Memory B cell (primary cell): ENCODE results near the gene CTNND2.

Source experiments
- ATAC-seq: fragments of 150-1000 bp; cut with Tn5 transposase; 2 replicates; pipeline ENCODE4 v1.10.0; 2021; ENCODE audit warnings: low read depth, mild to moderate bottlenecking, moderate library complexity
- DNase-seq, 2 donors: peaks; one replicate each; pipeline ENCODE4 v3.0.0; 2022; ENCODE audit warnings: low spot score in 2 of 2
- H3K27ac Mint-ChIP-seq: one replicate; pipeline ENCODE4 v1.8.0; 2022; ENCODE audit warnings: mild to moderate bottlenecking, moderate library complexity, mixed read lengths
- H3K27me3 Mint-ChIP-seq: one replicate; pipeline ENCODE4 v1.8.0; 2022; ENCODE audit warnings: mixed read lengths
- H3K36me3 Mint-ChIP-seq: one replicate; pipeline ENCODE4 v1.8.0; 2022; ENCODE audit warnings: mild to moderate bottlenecking, mixed read lengths
- H3K4me1 Mint-ChIP-seq: one replicate; pipeline ENCODE4 v1.8.0; 2022; ENCODE audit warnings: mixed read lengths
- H3K4me3 Mint-ChIP-seq: one replicate; pipeline ENCODE4 v1.8.0; 2022; ENCODE audit warnings: mild to moderate bottlenecking, moderate library complexity, mixed read lengths
- H3K9me3 Mint-ChIP-seq: one replicate; pipeline ENCODE4 v1.8.0; 2022; ENCODE audit warnings: mixed read lengths

The CTNND2 gene

DNA sequence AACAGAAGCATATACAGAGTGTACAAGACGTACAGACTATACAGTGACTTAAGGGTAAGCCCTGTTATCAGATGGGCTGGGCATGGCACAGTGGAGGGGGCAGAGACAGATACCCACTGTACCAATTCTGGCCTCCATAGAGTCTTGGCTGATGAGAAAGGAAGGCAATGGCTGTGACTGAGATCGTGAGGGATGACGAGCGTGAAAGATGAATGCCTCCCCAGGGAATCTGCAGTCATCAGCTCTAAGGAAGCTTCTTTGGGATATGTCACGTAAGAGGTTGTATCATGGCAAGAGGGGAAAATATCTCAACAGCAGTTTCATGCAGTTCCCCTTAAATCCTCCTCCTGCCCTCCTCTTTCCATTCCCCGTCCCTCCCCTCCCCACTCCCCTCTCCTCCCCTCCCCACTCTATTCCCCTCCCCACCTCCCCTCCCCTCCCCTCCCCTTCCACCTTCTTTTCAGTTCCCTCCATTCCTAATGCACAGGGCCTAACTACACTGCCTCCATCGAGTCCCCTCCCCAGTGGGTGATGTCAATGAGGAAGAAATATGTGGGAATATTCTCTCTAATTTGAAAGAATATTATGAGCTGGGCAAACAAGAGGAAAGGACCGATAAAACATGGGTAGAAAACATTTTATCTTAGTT lies 916.8 kb downstream of the CTNND2 start:
- Mint-ChIP-seq H3K9me3 (no peaks in the 10 kb centered on the region), H3K4me3 (no peak overlapping the region), H3K36me3 (no peaks in the 10 kb centered on the region), H3K27ac (no peak overlapping the region), H3K27me3 (peaks cover 16% of the 10 kb centered on the region), H3K4me1 (peaks cover 8% of the 10 kb centered on the region)
- DNase-seq (no peak), ATAC-seq (no peak)

DNA sequence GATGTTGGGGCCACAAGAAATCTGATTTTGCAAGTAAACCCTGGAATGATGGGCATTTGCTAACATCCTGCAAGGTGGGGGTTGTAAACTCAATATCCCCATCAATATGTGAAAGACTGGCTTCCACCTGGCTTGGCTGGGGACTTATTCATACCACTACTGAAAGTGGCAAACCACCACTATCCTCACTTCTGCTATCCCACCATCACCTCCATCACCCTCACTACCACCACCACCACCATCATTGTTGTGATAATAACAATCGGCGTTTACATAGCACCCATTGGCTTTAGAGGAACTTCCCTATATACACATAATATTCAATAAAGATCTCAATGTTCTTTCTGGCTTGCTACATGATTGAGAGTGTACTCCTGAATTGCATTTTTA lies 918.5 kb downstream of the CTNND2 start:
- Mint-ChIP-seq H3K9me3 (no peaks in the 10 kb centered on the region), H3K36me3 (no peaks in the 10 kb centered on the region), H3K4me1 (peaks cover 8% of the 10 kb centered on the region), H3K4me3 (no peak overlapping the region), H3K27ac (no peak overlapping the region), H3K27me3 (peaks cover 15% of the 10 kb centered on the region)
- DNase-seq = no peak
- no peak for ATAC-seq

DNA sequence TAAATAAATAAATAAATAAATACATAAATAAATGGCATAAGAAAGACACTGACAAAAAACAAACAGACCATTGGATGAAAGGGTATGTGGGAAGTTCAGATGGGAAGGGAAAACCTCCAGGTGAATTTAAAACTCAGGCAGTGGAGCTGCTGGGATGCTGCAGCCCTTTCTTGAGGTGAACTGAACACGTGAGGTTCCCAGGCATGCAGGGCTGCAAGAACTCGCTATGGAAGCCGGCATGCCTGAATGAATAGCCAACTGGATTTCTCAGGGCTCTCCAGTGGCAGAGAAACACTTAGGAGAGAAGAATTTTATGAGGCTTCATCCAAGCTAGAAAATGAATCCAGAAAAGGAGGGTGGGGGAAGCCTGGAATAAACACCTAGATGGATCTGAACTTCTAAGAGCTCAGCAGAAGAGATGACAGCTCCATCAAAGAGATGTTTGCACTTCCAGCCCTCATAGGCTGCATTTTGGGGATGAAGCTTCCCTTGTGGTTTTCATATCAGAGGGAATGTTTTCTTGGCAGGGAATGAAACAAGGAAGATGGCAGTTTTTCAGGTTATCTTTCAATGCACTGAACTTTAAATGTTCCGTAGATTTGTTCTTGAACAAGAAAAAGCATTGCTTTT lies 919.0 kb downstream of the CTNND2 start:
- no peak for ATAC-seq
- no peaks in the 10 kb centered on the region for H3K9me3 Mint-ChIP-seq
- no peak overlapping the region for H3K4me3 Mint-ChIP-seq
- peaks cover 15% of the 10 kb centered on the region for H3K27me3 Mint-ChIP-seq
- no peak for DNase-seq
- peaks cover 8% of the 10 kb centered on the region for H3K4me1 Mint-ChIP-seq
- H3K27ac Mint-ChIP-seq = no peak overlapping the region
- no peaks in the 10 kb centered on the region for H3K36me3 Mint-ChIP-seq

DNA sequence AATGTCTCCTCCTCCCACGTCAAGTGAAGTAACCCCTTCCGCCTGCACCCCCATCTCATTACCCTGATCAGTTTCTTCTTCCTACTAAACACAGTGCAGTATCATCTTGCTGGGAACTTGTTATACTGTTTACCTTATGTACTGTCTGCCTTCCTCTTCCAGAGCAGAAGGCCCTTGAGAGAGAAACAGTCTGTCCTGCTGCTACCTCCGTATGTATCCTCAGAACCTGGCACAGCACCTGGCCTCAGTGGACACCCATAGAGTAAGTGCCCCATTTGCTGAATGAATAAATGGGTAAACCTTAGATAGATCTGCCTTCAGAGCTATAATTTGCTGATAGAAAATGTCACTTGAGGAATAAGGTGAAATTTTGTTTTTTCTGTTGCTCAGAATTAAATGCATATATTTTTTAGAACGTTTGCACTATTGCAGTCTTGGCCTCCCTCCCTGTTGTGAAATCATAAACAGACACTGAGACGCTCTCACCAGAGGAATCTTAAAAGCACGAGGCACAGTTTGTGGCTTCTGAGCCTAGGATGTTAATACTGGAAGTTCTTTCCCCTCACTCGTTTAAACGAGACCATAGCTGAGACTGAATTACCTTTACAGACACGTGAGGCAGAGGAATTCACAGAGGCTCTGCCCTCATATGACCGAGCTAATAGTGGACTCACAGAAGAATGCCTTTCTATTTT lies 920.1 kb downstream of the CTNND2 start:
- H3K9me3 Mint-ChIP-seq = no peaks in the 10 kb centered on the region

DNA sequence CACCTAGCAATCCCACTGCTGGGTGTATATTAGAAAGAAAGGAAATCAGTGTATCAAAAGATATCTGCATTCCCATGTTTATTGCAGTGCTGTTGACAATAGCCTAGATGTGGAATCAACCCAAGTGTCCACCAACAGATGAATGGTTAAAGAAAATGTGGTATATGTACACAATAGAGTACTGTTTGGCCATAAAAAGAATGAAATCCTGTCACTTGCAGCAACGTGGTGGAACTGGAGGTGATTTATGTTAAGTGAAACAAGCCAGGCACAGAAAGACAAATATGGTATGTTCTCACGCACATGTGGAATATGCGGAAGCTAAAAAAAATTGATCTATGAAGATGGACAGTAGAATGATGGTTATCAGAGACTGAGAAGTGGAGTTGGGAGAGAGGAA lies 921.6 kb downstream of the CTNND2 start:
- Mint-ChIP-seq H3K9me3 (no peaks in the 10 kb centered on the region), H3K27me3 (peaks cover 13% of the 10 kb centered on the region), H3K27ac (no peak overlapping the region), H3K4me1 (peaks cover 3% of the 10 kb centered on the region), H3K4me3 (no peak overlapping the region), H3K36me3 (no peaks in the 10 kb centered on the region)
- no peak for DNase-seq
- no peak for ATAC-seq

More for the DNA sequence above, 920.1 kb downstream of the CTNND2 start:
- Mint-ChIP-seq H3K36me3 (no peaks in the 10 kb centered on the region), H3K4me3 (no peak overlapping the region), H3K4me1 (peaks cover 8% of the 10 kb centered on the region), H3K27ac (no peak overlapping the region), H3K27me3 (peaks cover 15% of the 10 kb centered on the region)
- DNase-seq = no peak
- ATAC-seq = no peak

DNA sequence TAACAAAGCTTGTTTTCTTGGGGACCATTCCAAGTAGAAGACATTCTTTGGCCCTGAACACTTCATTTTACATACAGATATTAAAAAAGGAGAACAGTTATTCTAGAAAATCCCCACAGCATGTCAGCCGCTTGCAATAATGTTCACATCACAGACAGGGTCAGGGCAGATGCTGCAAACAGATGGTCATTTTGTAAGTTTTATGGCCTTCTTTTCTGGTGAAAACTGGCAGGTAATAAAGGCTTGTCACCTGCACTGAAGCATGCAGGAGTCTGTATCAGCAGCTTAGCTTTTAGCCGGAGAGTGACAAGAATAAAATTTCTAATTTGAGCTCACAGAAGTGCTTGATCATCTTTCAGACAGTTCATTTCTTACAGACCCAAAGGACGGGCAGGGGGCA lies 922.3 kb downstream of the CTNND2 start:
- Mint-ChIP-seq H3K4me3 (no peak overlapping the region), H3K36me3 (no peaks in the 10 kb centered on the region), H3K9me3 (no peaks in the 10 kb centered on the region), H3K27ac (no peak overlapping the region), H3K4me1 (no peaks in the 10 kb centered on the region), H3K27me3 (peaks cover 9% of the 10 kb centered on the region)
- DNase-seq (no peak), ATAC-seq (no peak)

DNA sequence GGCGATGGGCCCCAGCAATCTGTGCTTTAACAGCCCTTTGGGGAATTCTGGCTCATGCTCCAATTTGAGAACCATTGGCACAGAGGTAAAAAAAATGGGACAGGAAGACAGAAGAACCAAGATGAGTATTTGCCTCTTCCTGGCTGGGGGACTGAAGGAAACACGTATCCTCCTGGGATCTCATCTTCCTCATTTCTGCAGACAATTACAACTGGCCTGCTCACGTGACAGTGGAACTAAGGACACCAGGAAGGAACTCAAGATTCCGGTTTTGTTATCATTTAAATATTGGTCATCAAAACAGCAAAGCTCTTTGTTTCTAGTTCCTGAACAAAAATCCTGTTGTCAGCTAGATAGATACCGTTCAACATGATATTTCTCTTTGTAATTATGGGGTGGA lies 927.2 kb downstream of the CTNND2 start:
- ATAC-seq (no peak), DNase-seq (no peak)
- Mint-ChIP-seq H3K4me3 (no peak overlapping the region), H3K27me3 (peaks cover 2% of the 10 kb centered on the region), H3K36me3 (no peaks in the 10 kb centered on the region), H3K27ac (no peak overlapping the region), H3K4me1 (peaks cover 2% of the 10 kb centered on the region), H3K9me3 (no peaks in the 10 kb centered on the region)

DNA sequence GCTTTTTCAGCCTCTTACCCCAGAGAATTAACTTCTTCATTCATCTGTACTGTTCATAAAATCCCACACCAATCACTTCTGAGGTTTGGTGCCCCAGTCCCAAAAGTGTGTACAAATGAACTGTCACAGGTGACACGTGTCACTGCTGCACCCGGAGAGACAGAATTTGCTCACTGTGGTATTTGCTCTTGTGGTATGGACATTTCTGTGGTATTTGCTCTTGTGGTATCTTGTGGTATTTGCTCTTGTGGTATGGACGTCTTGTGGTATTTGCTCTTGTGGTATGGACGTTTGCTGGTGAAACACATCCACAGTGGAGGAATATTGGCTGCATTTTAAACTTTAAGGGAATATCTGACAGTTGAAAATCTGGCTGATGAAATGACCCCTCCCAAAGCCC lies 928.3 kb downstream of the CTNND2 start:
- DNase-seq (no peak), ATAC-seq (no peak)
- H3K4me1 Mint-ChIP-seq = peaks cover 2% of the 10 kb centered on the region
- H3K27me3 Mint-ChIP-seq = peaks cover 2% of the 10 kb centered on the region
- no peaks in the 10 kb centered on the region for H3K36me3 Mint-ChIP-seq
- no peaks in the 10 kb centered on the region for H3K9me3 Mint-ChIP-seq
- H3K4me3 Mint-ChIP-seq = no peak overlapping the region
- no peak overlapping the region for H3K27ac Mint-ChIP-seq

DNA sequence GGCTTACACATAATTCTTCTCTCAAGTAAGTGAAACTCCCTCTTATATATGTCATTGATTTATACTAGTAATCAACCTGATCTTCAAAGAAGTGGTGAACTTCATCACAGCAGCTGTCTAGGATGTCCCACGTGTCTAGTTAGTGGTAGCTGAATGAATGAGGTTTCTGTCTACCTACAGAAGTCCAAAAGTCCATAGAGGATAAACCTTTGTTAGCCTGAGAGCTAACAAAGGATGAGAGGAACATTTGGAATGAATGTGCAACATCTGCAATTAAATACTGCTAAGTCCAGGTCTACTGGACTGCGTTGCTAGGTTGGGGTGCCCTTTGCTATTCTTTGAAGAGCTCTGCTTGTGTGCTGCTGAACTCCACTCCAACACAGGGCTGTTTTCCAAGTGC lies 929.4 kb downstream of the CTNND2 start:
- H3K36me3 Mint-ChIP-seq = no peaks in the 10 kb centered on the region

DNA sequence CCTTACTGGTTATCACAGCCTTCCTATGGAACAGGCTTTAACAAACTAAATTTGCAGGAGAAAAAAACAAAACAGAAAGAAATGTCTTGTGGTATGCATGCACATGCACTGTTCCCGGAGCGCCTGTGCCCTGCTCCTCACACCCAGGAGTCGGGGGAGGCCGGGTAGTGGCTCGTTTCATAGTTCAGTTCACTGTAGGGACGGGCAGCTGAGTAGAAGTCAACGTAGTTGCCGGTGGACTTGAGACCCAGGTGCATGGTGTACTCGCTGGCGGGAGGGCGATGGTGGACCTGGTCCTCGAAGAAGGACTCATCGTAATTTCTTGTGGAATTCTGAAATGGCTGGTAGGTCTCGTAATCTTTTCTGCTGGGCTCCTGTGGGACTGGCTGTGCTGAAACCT lies 930.9 kb downstream of the CTNND2 start:
- no peak overlapping the region for H3K4me3 Mint-ChIP-seq
- H3K4me1 Mint-ChIP-seq = peaks cover 2% of the 10 kb centered on the region
- DNase-seq (no peak), ATAC-seq (no peak)
- H3K27me3 Mint-ChIP-seq = peaks cover 2% of the 10 kb centered on the region
- no peaks in the 10 kb centered on the region for H3K36me3 Mint-ChIP-seq
- no peaks in the 10 kb centered on the region for H3K9me3 Mint-ChIP-seq
- no peak overlapping the region for H3K27ac Mint-ChIP-seq

More for the DNA sequence above, 929.4 kb downstream of the CTNND2 start:
- ATAC-seq (no peak), DNase-seq (no peak)
- H3K4me3 Mint-ChIP-seq = no peak overlapping the region
- peaks cover 2% of the 10 kb centered on the region for H3K27me3 Mint-ChIP-seq
- no peak overlapping the region for H3K27ac Mint-ChIP-seq
- peaks cover 2% of the 10 kb centered on the region for H3K4me1 Mint-ChIP-seq
- no peaks in the 10 kb centered on the region for H3K9me3 Mint-ChIP-seq

DNA sequence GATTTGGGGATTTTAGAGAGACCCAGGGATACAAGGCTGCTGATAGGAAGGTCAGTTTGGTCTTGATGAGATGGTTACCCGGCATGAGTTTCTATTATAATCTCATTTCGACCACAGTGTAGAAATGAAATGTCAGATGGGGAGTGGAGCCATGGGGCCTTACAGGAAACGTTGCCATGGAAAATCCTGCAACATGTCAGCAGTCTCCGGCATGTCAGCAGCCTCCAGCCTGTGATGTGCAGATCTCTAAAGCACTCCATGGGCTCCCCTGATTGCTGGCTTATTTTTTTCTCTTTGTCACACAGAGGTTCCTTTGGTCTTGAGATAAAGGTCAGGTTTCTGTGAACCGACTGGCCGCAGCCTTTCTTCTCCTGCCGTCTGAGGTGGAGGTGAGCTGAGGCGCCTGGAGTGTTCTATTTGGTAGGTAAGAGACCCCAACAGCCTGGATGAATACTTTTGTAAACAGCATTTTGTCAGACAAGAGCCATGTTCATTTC lies 934.5 kb downstream of the CTNND2 start:
- DNase-seq (no peak), ATAC-seq (no peak)
- no peaks in the 10 kb centered on the region for H3K4me1 Mint-ChIP-seq
- H3K9me3 Mint-ChIP-seq = no peaks in the 10 kb centered on the region
- no peak overlapping the region for H3K27ac Mint-ChIP-seq
- H3K4me3 Mint-ChIP-seq = no peak overlapping the region
- H3K27me3 Mint-ChIP-seq = peaks cover 5% of the 10 kb centered on the region
- H3K36me3 Mint-ChIP-seq = no peaks in the 10 kb centered on the region

DNA sequence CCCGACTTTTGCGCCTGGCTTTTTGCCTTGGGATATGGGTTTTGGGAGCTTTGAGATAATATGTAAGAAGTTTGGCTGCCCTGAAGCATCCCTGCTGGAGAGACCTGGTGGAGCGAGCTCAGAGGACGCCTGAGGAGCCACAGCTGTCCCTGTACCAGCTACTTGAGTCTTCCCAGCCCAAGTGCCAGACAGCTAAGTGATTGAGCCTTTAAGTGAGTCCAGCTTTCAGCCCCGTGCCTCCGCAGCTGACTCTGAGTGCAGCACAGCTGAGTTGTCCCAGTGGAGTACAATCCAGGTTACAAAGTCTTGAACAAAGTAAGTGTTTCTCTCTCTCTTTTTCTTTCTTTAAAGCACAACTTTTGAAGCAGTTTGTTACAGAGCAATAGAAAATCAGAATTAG lies 939.4 kb downstream of the CTNND2 start:
- ATAC-seq = no peak
- H3K27me3 Mint-ChIP-seq = peaks cover 5% of the 10 kb centered on the region
- no peaks in the 10 kb centered on the region for H3K36me3 Mint-ChIP-seq
- no peak for DNase-seq
- no peak overlapping the region for H3K27ac Mint-ChIP-seq
- no peak overlapping the region for H3K4me3 Mint-ChIP-seq
- H3K4me1 Mint-ChIP-seq = peaks cover 3% of the 10 kb centered on the region
- H3K9me3 Mint-ChIP-seq = peaks cover 3% of the 10 kb centered on the region

DNA sequence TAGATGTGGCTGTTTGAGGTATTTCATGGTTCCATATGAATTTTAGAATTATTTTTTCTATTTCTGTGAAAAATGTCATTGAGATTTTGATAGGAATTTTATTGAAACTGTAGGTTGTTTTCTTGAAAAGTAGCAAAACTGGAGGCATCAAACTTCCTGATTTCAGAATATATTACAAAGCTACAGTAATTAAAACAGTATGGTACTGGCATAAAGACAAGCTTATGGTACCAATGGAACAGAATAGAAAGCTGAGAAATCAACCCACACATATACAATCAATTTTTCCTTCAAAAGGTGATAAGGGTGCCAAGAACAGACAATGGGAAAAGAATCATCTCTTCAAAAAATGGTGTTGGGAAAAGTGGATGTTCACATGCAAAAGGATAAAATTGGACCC lies 945.5 kb downstream of the CTNND2 start:
- Mint-ChIP-seq H3K4me3 (no peak overlapping the region), H3K9me3 (peaks cover 9% of the 10 kb centered on the region), H3K27ac (no peak overlapping the region), H3K27me3 (peaks cover 3% of the 10 kb centered on the region), H3K4me1 (peaks cover 3% of the 10 kb centered on the region), H3K36me3 (no peaks in the 10 kb centered on the region)
- DNase-seq = no peak
- ATAC-seq = no peak

DNA sequence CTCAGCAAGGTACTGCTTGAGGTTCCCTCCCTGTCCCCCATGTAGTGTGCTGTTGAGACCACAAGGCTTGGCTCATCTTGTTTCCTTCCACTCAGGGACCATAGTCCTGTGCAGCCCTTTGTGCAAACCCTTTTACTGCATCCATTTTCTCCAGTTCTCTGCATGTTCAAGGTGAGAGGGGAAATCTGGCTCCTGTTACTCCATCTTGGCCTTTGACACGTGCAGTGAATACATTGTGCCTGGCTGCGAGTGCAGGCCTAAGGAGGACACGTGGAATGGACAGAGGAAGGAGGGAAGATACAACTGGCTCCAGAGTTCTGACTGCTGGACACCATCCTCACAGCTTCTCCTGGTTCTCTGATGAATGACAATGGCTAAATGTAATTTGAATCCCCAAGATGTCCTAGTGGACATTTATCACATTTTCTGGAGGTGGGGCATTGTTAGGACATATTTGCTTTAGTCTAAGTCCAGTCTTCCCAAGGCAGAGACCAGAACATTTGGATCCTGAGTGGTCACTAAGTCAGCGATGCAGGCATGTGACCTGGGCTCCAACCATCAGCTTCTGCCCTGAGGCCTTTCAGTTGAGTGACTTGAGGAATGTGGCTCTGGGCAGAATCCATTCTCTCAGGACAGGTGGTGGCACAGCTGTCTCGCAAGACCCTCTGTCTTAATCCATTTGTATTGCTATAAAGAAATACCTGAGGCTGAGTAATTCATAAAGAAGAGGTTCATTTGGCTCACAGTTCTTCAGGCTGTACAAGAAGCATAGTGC lies 954.2 kb downstream of the CTNND2 start:
- Mint-ChIP-seq H3K4me3 (no peak overlapping the region), H3K27ac (no peak overlapping the region), H3K4me1 (no peaks in the 10 kb centered on the region), H3K36me3 (no peaks in the 10 kb centered on the region), H3K9me3 (peaks cover 1% of the 10 kb centered on the region), H3K27me3 (peaks cover 7% of the 10 kb centered on the region)
- ATAC-seq (no peak), DNase-seq (no peak)
